ENCODE data around the gene UQCRHL.
"Not testable (repeated sequence)": the region's sequence is repeated elsewhere in the genome, so short reads cannot be mapped to it uniquely, and the experiment has no call there.

Gene UQCRHL

GRCh38 chr1:15807549-15807948 lies at the start of gene UQCRHL:
TSS of gene UQCRHL (minus strand) at chr1:15807649. CDS start at chr1:15807649, 0 bp downstream.
- not testable (repeated sequence) for DNase-seq

GRCh38 chr1:15856888-15857287 lies 49.4 kb upstream of the UQCRHL start:
- DNase-seq: no peak

GRCh38 chr1:15852828-15853302 lies 45.4 kb upstream of the UQCRHL start:
- DNase-seq: no peak

GRCh38 chr1:15852036-15852827 lies 44.8 kb upstream of the UQCRHL start:
- no peak for DNase-seq

- DNase-seq: no peak
These were observed 44.0 kb upstream of the UQCRHL start for GRCh38 chr1:15851210-15852035.

- no peak for DNase-seq
These were observed 43.1 kb upstream of the UQCRHL start for GRCh38 chr1:15850471-15851001.

GRCh38 chr1:15849775-15850324 lies 42.4 kb upstream of the UQCRHL start:
- DNase-seq: peak; percentile 82 to 87

GRCh38 chr1:15848929-15849774 lies 41.7 kb upstream of the UQCRHL start:
- DNase-seq: peak; percentile 92 to 93

GRCh38 chr1:15848143-15848928 lies 40.9 kb upstream of the UQCRHL start:
- peak in 1 of 2 experiments; percentile 38 for DNase-seq

GRCh38 chr1:15847893-15848142 lies 40.4 kb upstream of the UQCRHL start:
- no peak for DNase-seq

- peak; percentile 96 to 100 for DNase-seq
These were observed 39.8 kb upstream of the UQCRHL start, which contains the start of gene SPEN for GRCh38 chr1:15847100-15847892. TSS of gene SPEN (plus strand) at chr1:15847707. CDS start at chr1:15848068, 361 bp downstream.

GRCh38 chr1:15846056-15846455 lies 38.6 kb upstream of the UQCRHL start:
- DNase-seq: not testable (repeated sequence)

GRCh38 chr1:15843826-15844572 lies 36.5 kb upstream of the UQCRHL start:
- peak; percentile 26 to 65 for DNase-seq

GRCh38 chr1:15838721-15839120 lies 31.3 kb upstream of the UQCRHL start:
- DNase-seq: no peak

- DNase-seq: no peak
These were observed 30.5 kb upstream of the UQCRHL start for GRCh38 chr1:15837931-15838330.

GRCh38 chr1:15836772-15837669 lies 29.6 kb upstream of the UQCRHL start:
- no peak for DNase-seq

- not testable (repeated sequence) for DNase-seq
These were observed 29.0 kb upstream of the UQCRHL start for GRCh38 chr1:15836511-15836771.

GRCh38 chr1:15835741-15836510 lies 28.5 kb upstream of the UQCRHL start:
- peak; percentile 99 to 100 for DNase-seq

Data from NCI-H446 (cell line).